Measurements from ENCODE around the gene EGF.

Gene EGF

GRCh38 chr4:109990261-109991257 lies 77.9 kb downstream of the EGF start:
- no peak for TF ChIP-seq CTCF (IDR thresholded peaks at IDR 0.05)

GRCh38 chr4:109993116-109993515 lies 80.4 kb downstream of the EGF start:
- no peak for TF ChIP-seq CTCF (IDR thresholded peaks at IDR 0.05)

- no peak for TF ChIP-seq CTCF (IDR thresholded peaks at IDR 0.05)
These were observed 81.7 kb downstream of the EGF start for GRCh38 chr4:109994415-109994827.

- TF ChIP-seq CTCF (IDR thresholded peaks at IDR 0.05) = no peak
These were observed 83.8 kb downstream of the EGF start for GRCh38 chr4:109996526-109996925.

- peak; percentile 63 for TF ChIP-seq CTCF (IDR thresholded peaks at IDR 0.05)
These were observed 86.3 kb downstream of the EGF start for GRCh38 chr4:109998867-109999584.

GRCh38 chr4:109999585-109999912 lies 86.9 kb downstream of the EGF start:
- no peak for TF ChIP-seq CTCF (IDR thresholded peaks at IDR 0.05)

GRCh38 chr4:110002326-110002725 lies 89.6 kb downstream of the EGF start:
- no peak for TF ChIP-seq CTCF (IDR thresholded peaks at IDR 0.05)
